K562 (cell line): ENCODE measurements around the gene CABP4. TPM values are rescaled to one million over a fixed set of nuclear protein-coding genes. Genes with fewer than 3 reads are reported as not detected.
A peak's percentile ranks its signal among the peaks of the same experiment; 100 is the strongest.

Experiments used
- CREBBP ChIP-seq: IDR thresholded peaks from one replicate; pipeline ENCODE4 v1.6.1; 2012; ENCODE audit warnings: low read depth, mild to moderate bottlenecking, control low read depth, inconsistent platforms, low read length
- EGR1 ChIP-seq: fragments of 450-650 bp; conservative IDR thresholded peaks from 2 replicates; pipeline ENCODE4 v1.6.1; 2017; ENCODE audit warnings: mild to moderate bottlenecking
- EP400 ChIP-seq: fragments of 450-650 bp; IDR thresholded peaks from 2 replicates; pipeline ENCODE4 v1.6.1; 2017; ENCODE audit warnings: antibody characterized with exemption, mild to moderate bottlenecking, moderate library complexity
- EWSR1 ChIP-seq: fragments of 450-650 bp; IDR thresholded peaks from 2 replicates; pipeline ENCODE4 v1.6.1; 2018; ENCODE audit warnings: borderline replicate concordance, mild to moderate bottlenecking, low read depth, moderate library complexity; ENCODE audit not compliant: partially characterized antibody
- HCFC1 ChIP-seq: IDR thresholded peaks from 2 replicates; pipeline ENCODE4 v1.6.1; 2012; ENCODE audit warnings: low read depth, low read length, improper control_type of control experiment
- KDM5B ChIP-seq: fragments of 200-600 bp; sonication (generic); IDR thresholded peaks from 2 replicates; pipeline ENCODE4 v1.6.1; 2012; ENCODE audit warnings: low read depth, mild to moderate bottlenecking, moderate library complexity, low read length, control low read depth, inconsistent platforms; ENCODE audit not compliant: insufficient replicate concordance
- LCOR ChIP-seq: sonication (generic); formaldehyde crosslinking; IDR thresholded peaks from 2 replicates; pipeline ENCODE4 v1.8.0; 2022; ENCODE audit warnings: mild to moderate bottlenecking, missing genetic modification reagents
- MYC ChIP-seq, 2 experiments: fragments of 250-450 bp in 1 of 2; sonication (Bioruptor Pico) in 1 of 2; IDR thresholded peaks; 2 replicates each; pipeline versions ENCODE4 v1.5.1 to v1.6.1; 2012 to 2021; ENCODE audit warnings: low read depth in 2 of 2, borderline replicate concordance in 1 of 2, improper control_type of control experiment in 1 of 2, low read length in 1 of 2, mild to moderate bottlenecking in 1 of 2, moderate library complexity in 1 of 2
- POLR2AphosphoS5 ChIP-seq: IDR thresholded peaks from 2 replicates; pipeline ENCODE4 v1.6.1; 2011; ENCODE audit warnings: mild to moderate bottlenecking, low read depth, low read length, moderate library complexity; ENCODE audit not compliant: control insufficient read depth, insufficient read depth
- RBFOX2 ChIP-seq: fragments of 200-400 bp; formaldehyde crosslinking; IDR thresholded peaks from 2 replicates; pipeline ENCODE4 v1.6.1; 2017; ENCODE audit warnings: low read depth, mild to moderate bottlenecking, low read length, moderate library complexity
- SAP30 ChIP-seq: fragments of 200-600 bp; sonication (generic); IDR thresholded peaks from 2 replicates; pipeline ENCODE4 v1.6.1; 2012; ENCODE audit warnings: borderline replicate concordance, low read depth, mild to moderate bottlenecking, moderate library complexity, low read length, control low read depth, inconsistent platforms; ENCODE audit not compliant: insufficient read depth, poor library complexity, severe bottlenecking
- SP1 ChIP-seq: sonication (generic); formaldehyde crosslinking; IDR thresholded peaks from 2 replicates; pipeline ENCODE4 v1.8.1; 2022; ENCODE audit warnings: mild to moderate bottlenecking, missing genetic modification reagents
- SUPT5H ChIP-seq: fragments of 450-650 bp; IDR thresholded peaks from 2 replicates; pipeline ENCODE4 v1.6.1; 2016
- TAF7 ChIP-seq: fragments of 450-650 bp; IDR thresholded peaks from 2 replicates; pipeline ENCODE4 v1.6.1; 2016; ENCODE audit warnings: missing genetic modification characterization, missing compliant biosample characterization
- TCF7 ChIP-seq: sonication (generic); IDR thresholded peaks from 2 replicates; pipeline ENCODE4 v1.6.1; 2016; ENCODE audit warnings: antibody characterized with exemption, borderline replicate concordance
- U2AF2 ChIP-seq: fragments of 200-400 bp; formaldehyde crosslinking; optimal IDR thresholded peaks from 2 replicates; pipeline ENCODE3; 2017; ENCODE audit warnings: low read depth, mild to moderate bottlenecking, low read length
- ZNF668 ChIP-seq: fragments of 250-450 bp; sonication (Bioruptor Pico); IDR thresholded peaks from 2 replicates; pipeline ENCODE4 v1.8.0; 2022; ENCODE audit warnings: mild to moderate bottlenecking, inconsistent platforms
- polyA plus RNA-seq, 8 experiments: library from polyadenylated mRNA; depleted of rRNA in 4 of 8; stranded (reverse) in 5 of 8; unstranded in 3 of 8; fragments of >200 nt; fragmentation: Nextera tagmentation in 2 of 8; fragmentation: Illumina TruSeq in 1 of 8; extraction: Ambion mirVana in 2 of 8; extraction: Trizol in 1 of 8; gene quantifications; 2 replicates each; pipeline versions ENCODE4 v1.2.1 to v1.2.3, GENCODE V29; 2011 to 2014; ENCODE audit warnings: inconsistent platforms in 1 of 8, missing spikeins in 1 of 8
- total RNA-seq, 7 experiments: library from RNA; depleted of rRNA in 6 of 7; stranded (reverse); fragments of >200 nt in 6 of 7; fragmentation: Illumina TruSeq in 2 of 7; extraction: Trizol in 2 of 7; gene quantifications; 2 replicates each; pipeline versions ENCODE4 v1.2.1 to v1.2.3, GENCODE V29; 2011 to 2021; ENCODE audit warnings: low replicate concordance in 1 of 7
- TF ChIP-seq, protein P1 (sequence below): fragments of 250-450 bp; sonication (Bioruptor Pico); IDR thresholded peaks from 2 replicates; pipeline ENCODE4 v1.8.0; 2021; ENCODE audit warnings: mild to moderate bottlenecking, moderate library complexity
- TF ChIP-seq, protein P2 (sequence below): fragments of 250-450 bp; sonication (Bioruptor Pico); IDR thresholded peaks from 2 replicates; pipeline ENCODE4 v1.9.0; 2021; ENCODE audit warnings: mild to moderate bottlenecking, inconsistent platforms
- TF ChIP-seq, protein P3 (sequence below): fragments of 200-800 bp; sonication (Bioruptor generic); IDR thresholded peaks from 2 replicates; pipeline ENCODE4 v1.6.1; 2017; ENCODE audit warnings: missing genetic modification characterization, missing compliant biosample characterization

Gene CABP4
- total and polyA plus RNA-seq, 9 of the 15 experiments (the other 6 are each of a cell fraction or from before 2014, with no cell fraction given), result 0.11 TPM; not detected in 8

DNA sequence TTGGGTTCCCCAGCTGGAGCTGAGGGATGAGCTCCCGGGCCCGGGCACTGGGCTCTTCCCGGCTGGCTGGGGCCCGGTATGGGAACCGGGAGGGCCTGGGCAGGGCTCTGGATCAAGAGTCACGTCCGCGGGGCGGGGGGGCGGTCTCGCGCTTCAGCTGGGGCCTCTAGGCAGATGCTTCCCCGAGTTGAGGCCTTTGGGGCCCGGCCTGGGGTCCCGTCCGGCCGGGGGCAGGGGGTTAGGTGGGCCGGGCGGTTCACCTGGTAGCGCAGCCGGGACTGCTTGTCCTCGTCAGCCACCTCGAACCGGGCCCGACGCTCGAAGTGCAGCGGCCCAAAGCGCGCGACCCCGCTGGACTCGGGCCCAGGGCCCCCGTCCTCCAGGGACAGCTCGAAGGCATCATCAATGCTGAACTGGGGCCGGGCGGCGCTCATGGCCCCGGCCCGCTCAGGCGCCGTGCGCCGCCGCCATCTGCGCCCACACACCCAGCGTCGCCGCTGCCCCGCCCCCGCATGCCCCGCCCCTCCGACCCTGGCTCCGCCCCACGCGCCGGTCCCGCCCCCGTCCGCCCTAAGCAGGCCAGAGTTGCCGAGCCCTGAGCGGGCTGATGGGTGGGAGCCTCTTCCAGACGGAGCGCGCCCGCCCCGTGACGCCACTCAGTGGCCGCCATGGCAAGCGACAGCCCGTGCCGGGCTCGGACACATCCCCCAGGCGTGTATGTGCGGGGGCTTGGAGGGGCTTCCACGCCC, 13.8 kb downstream of the CABP4 start, which contains the start of gene TMEM134 (continued):
- TF ChIP-seq, protein P1, sequence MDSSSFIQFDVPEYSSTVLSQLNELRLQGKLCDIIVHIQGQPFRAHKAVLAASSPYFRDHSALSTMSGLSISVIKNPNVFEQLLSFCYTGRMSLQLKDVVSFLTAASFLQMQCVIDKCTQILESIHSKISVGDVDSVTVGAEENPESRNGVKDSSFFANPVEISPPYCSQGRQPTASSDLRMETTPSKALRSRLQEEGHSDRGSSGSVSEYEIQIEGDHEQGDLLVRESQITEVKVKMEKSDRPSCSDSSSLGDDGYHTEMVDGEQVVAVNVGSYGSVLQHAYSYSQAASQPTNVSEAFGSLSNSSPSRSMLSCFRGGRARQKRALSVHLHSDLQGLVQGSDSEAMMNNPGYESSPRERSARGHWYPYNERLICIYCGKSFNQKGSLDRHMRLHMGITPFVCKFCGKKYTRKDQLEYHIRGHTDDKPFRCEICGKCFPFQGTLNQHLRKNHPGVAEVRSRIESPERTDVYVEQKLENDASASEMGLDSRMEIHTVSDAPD (CRISPR knock-in tag), result no peak
- TF ChIP-seq SUPT5H (peak; percentile 79; the same call in 1 of the 2 replicates), ZNF668 (no peak), HCFC1 (peak; percentile 68), SP1 (peak; percentile 97), RBFOX2 (peak; percentile 91), TAF7 (tag) (0 out of 2 replicates have a peak, but pooled peaks have one; percentile 59), MYC (IDR thresholded peaks at IDR 0.05; ENCODE audit: low read depth, low read length) (peak; percentile 73), MYC (CRISPR knock-in tag; IDR thresholded peaks at IDR 0.05; ENCODE audit: borderline replicate concordance, low read depth) (peak; percentile 59; the same call in 1 of the 2 replicates), EWSR1 (no peak), EP400 (peak; percentile 68; the same call in 1 of the 2 replicates), U2AF2 (no peak), CREBBP (no peak), TCF7 (no peak), SAP30 (peak; percentile 57), LCOR (CRISPR knock-in tag) (peak; percentile 61; the same call in 1 of the 2 replicates), KDM5B (peak; percentile 94), POLR2AphosphoS5 (peak; percentile 76), EGR1 (peak; percentile 72)
- TF ChIP-seq, protein P2, sequence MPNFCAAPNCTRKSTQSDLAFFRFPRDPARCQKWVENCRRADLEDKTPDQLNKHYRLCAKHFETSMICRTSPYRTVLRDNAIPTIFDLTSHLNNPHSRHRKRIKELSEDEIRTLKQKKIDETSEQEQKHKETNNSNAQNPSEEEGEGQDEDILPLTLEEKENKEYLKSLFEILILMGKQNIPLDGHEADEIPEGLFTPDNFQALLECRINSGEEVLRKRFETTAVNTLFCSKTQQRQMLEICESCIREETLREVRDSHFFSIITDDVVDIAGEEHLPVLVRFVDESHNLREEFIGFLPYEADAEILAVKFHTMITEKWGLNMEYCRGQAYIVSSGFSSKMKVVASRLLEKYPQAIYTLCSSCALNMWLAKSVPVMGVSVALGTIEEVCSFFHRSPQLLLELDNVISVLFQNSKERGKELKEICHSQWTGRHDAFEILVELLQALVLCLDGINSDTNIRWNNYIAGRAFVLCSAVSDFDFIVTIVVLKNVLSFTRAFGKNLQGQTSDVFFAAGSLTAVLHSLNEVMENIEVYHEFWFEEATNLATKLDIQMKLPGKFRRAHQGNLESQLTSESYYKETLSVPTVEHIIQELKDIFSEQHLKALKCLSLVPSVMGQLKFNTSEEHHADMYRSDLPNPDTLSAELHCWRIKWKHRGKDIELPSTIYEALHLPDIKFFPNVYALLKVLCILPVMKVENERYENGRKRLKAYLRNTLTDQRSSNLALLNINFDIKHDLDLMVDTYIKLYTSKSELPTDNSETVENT (CRISPR knock-in tag), result peak; percentile 81; the same call in 1 of the 2 replicates
- TF ChIP-seq, protein P3, sequence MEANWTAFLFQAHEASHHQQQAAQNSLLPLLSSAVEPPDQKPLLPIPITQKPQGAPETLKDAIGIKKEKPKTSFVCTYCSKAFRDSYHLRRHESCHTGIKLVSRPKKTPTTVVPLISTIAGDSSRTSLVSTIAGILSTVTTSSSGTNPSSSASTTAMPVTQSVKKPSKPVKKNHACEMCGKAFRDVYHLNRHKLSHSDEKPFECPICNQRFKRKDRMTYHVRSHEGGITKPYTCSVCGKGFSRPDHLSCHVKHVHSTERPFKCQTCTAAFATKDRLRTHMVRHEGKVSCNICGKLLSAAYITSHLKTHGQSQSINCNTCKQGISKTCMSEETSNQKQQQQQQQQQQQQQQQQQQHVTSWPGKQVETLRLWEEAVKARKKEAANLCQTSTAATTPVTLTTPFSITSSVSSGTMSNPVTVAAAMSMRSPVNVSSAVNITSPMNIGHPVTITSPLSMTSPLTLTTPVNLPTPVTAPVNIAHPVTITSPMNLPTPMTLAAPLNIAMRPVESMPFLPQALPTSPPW (CRISPR knock-in tag), result peak; percentile 86
